GM20000 (cell line): Measurements from ENCODE around the gene NUTF2.
"Not testable (repeated sequence)": the region's sequence is repeated elsewhere in the genome, so short reads cannot be mapped to it uniquely, and the experiment has no call there.

Experiments used
- DNase-seq: peaks from one replicate; pipeline ENCODE4 v3.0.0; 2012; ENCODE audit warnings: low spot score
- CTCF ChIP-seq: IDR thresholded peaks from 2 replicates; pipeline ENCODE4 v1.5.1; 2012; ENCODE audit warnings: mild to moderate bottlenecking, control low read depth; ENCODE audit errors: extremely low read depth, missing control alignments

Gene NUTF2

DNA sequence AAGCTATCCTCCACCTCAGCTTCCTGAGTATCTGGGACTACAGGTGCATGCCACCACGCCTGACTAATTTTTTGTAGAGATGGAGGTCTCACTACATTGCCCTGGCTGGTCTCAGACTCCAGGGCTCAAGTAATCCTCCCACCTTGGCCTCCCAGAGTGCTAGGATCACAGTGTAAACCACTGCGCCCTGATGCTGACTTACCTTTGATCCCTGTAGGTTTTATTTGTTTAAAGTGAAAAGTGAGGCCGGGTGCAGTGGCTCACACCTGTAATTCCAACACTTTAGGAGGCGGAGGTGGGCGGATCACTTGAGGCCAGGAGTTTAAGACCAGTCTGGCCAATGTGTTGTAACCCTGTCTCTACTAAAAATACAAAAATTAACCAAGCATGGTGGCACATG is 55.0 kb downstream of the NUTF2 start:
- no peak for TF ChIP-seq CTCF
- no peak for DNase-seq

DNA sequence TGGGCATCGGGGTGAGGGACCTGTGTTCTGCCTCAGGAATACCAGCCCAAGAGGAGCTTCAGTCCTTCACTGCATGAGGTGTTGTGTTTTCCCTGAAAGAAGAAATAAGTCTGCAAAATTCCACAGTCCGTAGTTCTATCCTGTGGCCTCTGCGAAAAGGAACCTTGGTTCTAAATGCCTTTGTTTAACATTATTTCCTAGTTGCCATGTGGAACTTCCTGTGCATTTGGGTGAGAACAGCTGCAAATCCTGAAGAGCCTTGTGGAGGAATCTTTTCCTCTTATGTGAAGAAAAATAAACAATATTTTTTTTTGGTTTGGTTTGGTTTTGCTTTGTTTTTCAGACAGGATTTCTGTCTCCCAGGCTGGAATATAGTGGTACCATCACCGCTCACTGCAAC is 56.1 kb downstream of the NUTF2 start:
- no peak for TF ChIP-seq CTCF
- no peak for DNase-seq

DNA sequence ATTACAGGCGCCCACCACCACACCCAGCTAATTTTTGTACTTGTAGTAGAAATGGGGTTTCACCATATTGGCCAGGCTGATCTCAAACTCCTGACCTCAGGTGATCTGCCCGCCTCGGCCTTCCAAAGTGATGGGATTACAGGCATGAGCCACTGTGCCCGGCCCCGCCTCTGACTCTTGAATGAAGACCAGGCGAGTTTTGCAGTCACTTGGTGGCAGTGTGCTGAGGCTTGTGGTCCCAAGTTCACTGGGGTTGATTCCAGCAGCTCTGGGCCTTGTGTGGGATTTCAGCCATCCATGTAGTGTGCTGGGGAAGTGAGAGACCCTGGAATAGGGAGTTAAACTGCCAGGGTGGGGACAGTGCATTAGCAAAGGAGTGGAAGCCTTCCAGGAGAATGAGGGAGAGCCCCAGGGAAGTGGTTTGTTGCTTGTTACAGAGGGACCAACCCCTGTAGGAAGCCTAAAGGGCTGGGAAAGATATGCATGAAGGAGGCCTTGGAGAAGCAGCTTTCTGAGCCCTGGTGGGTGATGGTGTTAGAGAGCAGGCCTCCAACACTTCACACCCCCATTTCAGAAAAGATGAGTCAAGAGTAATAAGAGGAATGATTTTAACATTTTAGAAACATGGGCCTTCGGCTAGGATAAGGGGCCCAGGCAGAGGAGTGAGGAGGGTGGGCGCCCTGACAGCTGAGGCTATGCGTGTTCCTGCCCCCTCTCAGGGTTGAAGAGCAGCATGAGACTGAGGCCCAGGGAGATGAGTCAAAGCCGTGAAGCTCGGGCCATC is 60.9 kb downstream of the NUTF2 start:
- DNase-seq: no peak
- TF ChIP-seq CTCF: no peak

DNA sequence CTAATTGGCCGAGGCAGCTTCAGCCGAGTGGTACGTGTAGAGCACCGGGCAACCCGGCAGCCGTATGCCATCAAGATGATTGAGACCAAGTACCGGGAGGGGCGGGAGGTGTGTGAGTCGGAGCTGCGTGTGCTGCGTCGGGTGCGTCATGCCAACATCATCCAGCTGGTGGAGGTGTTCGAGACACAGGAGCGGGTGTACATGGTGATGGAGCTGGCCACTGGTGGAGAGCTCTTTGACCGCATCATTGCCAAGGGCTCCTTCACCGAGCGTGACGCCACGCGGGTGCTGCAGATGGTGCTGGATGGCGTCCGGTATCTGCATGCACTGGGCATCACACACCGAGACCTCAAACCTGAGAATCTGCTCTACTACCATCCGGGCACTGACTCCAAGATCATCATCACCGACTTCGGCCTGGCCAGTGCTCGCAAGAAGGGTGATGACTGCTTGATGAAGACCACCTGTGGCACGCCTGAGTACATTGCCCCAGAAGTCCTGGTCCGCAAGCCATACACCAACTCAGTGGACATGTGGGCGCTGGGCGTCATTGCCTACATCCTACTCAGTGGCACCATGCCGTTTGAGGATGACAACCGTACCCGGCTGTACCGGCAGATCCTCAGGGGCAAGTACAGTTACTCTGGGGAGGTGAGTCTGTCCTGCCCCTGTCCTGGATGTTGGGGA is 62.5 kb downstream of the NUTF2 start:
- no peak for TF ChIP-seq CTCF
- no peak for DNase-seq

DNA sequence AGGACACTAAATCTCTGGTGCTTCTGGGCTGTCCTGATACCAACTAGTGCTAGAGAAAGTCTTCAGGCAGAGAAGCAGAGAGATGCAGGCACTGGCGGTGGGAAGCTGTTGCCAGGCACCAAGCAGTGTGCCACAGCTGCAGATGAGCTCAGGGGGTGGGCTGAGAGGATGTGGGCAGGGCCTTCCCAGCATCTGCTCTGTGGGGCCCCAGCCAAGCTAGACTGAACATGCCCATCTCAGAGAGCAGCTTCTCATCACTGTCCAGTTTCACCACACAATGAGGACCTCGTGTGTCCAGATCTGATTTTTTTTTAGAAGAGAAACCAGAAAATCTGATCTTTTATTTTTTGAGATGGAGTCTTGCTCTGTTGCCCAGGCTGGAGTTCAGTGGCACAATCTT is 63.4 kb downstream of the NUTF2 start:
- no peak for DNase-seq

GRCh38 chr16:67914758-67915495 is 68.2 kb downstream of the NUTF2 start:
- DNase-seq: no peak
- no peak for TF ChIP-seq CTCF

More for the DNA sequence above, 63.4 kb downstream of the NUTF2 start:
- TF ChIP-seq CTCF: no peak

- DNase-seq: not testable (repeated sequence)
Measured at GRCh38 chr16:67915496-67915769, 68.7 kb downstream of the NUTF2 start.
